ENCODE results near the gene MCTS1. TPM values are rescaled to one million over a fixed set of nuclear protein-coding genes. Genes with fewer than 3 reads are reported as not detected.

MCTS1 gene
- total RNA-seq, 1 experiment from 2014 or later = 27.7 TPM

- H3K27ac ChIP-seq (ENCODE audit: insufficient read length, low read depth, low read length) = no peak overlapping the region
- H3K56ac ChIP-seq (ENCODE audit: insufficient read length, low read depth, low read length) = no peak overlapping the region
- Mint-ChIP-seq H3K27ac (no peak overlapping the region), H3K4me1 (no peaks in the 10 kb centered on the region), H3K9me3 (peaks cover 55 to 56% of the 10 kb centered on the region in 2 experiments), H3K4me3 (no peak overlapping the region), H3K27me3 (ENCODE audit: low read depth) (no peaks in the 10 kb centered on the region), H3K36me3 (ENCODE audit: insufficient read depth in 1 of 3, low read depth in 3 of 3) (peaks cover 0 to 28% (median 10%) of the 10 kb centered on the region in 3 experiments; a peak in 5 of 7 replicates)
- DNase-seq = no peak
- no peaks in the 10 kb centered on the region for H3K9me3 ChIP-seq (ENCODE audit: control insufficient read depth, low read depth, low read length)
- no peak overlapping the region for H2BK5ac ChIP-seq (ENCODE audit: insufficient read length, low read length)
- H4K8ac ChIP-seq (replicated peaks; ENCODE audit: insufficient read length, low read depth, low read length) = no peak overlapping the region
- no peaks in the 10 kb centered on the region for H3K23me2 ChIP-seq (ENCODE audit: insufficient read length, low read depth, low read length, poor library complexity, severe bottlenecking)
- no peak overlapping the region for H2BK120ac ChIP-seq (ENCODE audit: low read depth, low read length, poor library complexity, severe bottlenecking)
- H4K5ac ChIP-seq (ENCODE audit: insufficient read length, low read depth, low read length) = no peak overlapping the region
- H4K20me1 ChIP-seq (ENCODE audit: control insufficient read depth, insufficient read depth, insufficient read length) = no peaks in the 10 kb centered on the region
- no peak overlapping the region for H3K23ac ChIP-seq (ENCODE audit: insufficient read length, low read depth, low read length)
- H4K91ac ChIP-seq (ENCODE audit: insufficient read length, low read depth, low read length) = no peak overlapping the region
- no peak overlapping the region for H2AK5ac ChIP-seq (ENCODE audit: insufficient read length, low read length)
- no peak overlapping the region for H3T11ph ChIP-seq (ENCODE audit: low read length)
- no peak overlapping the region for H2BK20ac ChIP-seq (ENCODE audit: low read depth, low read length, poor library complexity, severe bottlenecking)
- H3K4ac ChIP-seq (ENCODE audit: low read depth, low read length) = no peak overlapping the region
- H3K4me1 ChIP-seq (ENCODE audit: insufficient read depth, low read length) = no peaks in the 10 kb centered on the region
- no peak for TF ChIP-seq CTCF (conservative IDR thresholded peaks at IDR 0.05)
- H3K9ac ChIP-seq (ENCODE audit: extremely low read depth, insufficient read length, low read length) = no peak overlapping the region
- H3K4me2 ChIP-seq (ENCODE audit: insufficient read depth, insufficient read length, low read length) = no peak overlapping the region
- no peaks in the 10 kb centered on the region for H3K79me1 ChIP-seq (ENCODE audit: insufficient read depth, low read depth, low read length, poor library complexity, severe bottlenecking)
- H2AFZ ChIP-seq (ENCODE audit: low read length) = no peak overlapping the region
- no peak overlapping the region for H3K14ac ChIP-seq (ENCODE audit: insufficient read depth, low read length)
- H3K27me3 ChIP-seq (ENCODE audit: insufficient read depth, low read length) = no peaks in the 10 kb centered on the region
- no peak overlapping the region for H3K18ac ChIP-seq (ENCODE audit: insufficient read length, low read depth, low read length)
- no CpG with 5 or more reads among the region's 5 CpGs for WGBS (ENCODE audit: extremely low coverage, insufficient read length, low lambda C conversion rate)
- H2BK12ac ChIP-seq (ENCODE audit: insufficient read length, low read depth, low read length) = no peak overlapping the region
- H3K79me2 ChIP-seq (ENCODE audit: insufficient read depth, low read length) = no peaks in the 10 kb centered on the region
- H2BK15ac ChIP-seq (ENCODE audit: low read depth, low read length) = no peak overlapping the region
Observed at GRCh38 chrX:120617996-120618630, 14.2 kb downstream of the MCTS1 start.
